GM11168 (cell line): ENCODE measurements around the gene ISY1.
"Not testable (repeated sequence)": the region's sequence is repeated elsewhere in the genome, so short reads cannot be mapped to it uniquely, and the experiment has no call there.

Source experiments
- in situ Hi-C: fragments of 300-500 bp; cut with MboI; formaldehyde crosslinking; loops from one replicate; pipeline ENCODE4 v1.12.0; 2022; ENCODE audit warnings: low sequenced_read_pairs; ENCODE audit not compliant: unreplicated experiment

ISY1 gene

GRCh38 chr3:129121016-129121791, 39.7 kb downstream of the ISY1 start:
- in situ Hi-C loops, result no loop called here

GRCh38 chr3:129120254-129121004, 40.4 kb downstream of the ISY1 start:
- in situ Hi-C loops, result no loop called here

GRCh38 chr3:129119365-129120100, 41.3 kb downstream of the ISY1 start:
- in situ Hi-C loops, result no loop called here

GRCh38 chr3:129118745-129119144, 42.1 kb downstream of the ISY1 start:
- in situ Hi-C loops, result no loop called here

GRCh38 chr3:129117134-129117533, 43.7 kb downstream of the ISY1 start:
- in situ Hi-C loops, result no loop called here

- in situ Hi-C loops, result no loop called here
Measured at GRCh38 chr3:129116482-129116946, 44.3 kb downstream of the ISY1 start.

- in situ Hi-C loops, result no loop called here
Measured at GRCh38 chr3:129114455-129114854, 46.4 kb downstream of the ISY1 start.

GRCh38 chr3:129112308-129113052, 48.4 kb downstream of the ISY1 start:
- in situ Hi-C loops, result no loop called here

GRCh38 chr3:129111076-129111780, 49.6 kb downstream of the ISY1 start:
- in situ Hi-C loops, result not testable (repeated sequence)

- in situ Hi-C loops, result no loop called here
Measured at GRCh38 chr3:129107793-129108192, 53.1 kb downstream of the ISY1 start.

GRCh38 chr3:129106866-129107565, 53.8 kb downstream of the ISY1 start:
- in situ Hi-C loops, result no loop called here

GRCh38 chr3:129106320-129106719, 54.5 kb downstream of the ISY1 start:
- in situ Hi-C loops, result no loop called here

- in situ Hi-C loops, result no loop called here
Measured at GRCh38 chr3:129105862-129106261, 55.0 kb downstream of the ISY1 start.

- in situ Hi-C loops, result no loop called here
Measured at GRCh38 chr3:129104498-129105079, 56.3 kb downstream of the ISY1 start.

GRCh38 chr3:129104051-129104450, 56.8 kb downstream of the ISY1 start:
- in situ Hi-C loops, result no loop called here

- in situ Hi-C loops, result no loop called here
Measured at GRCh38 chr3:129103296-129103695, 57.6 kb downstream of the ISY1 start.

GRCh38 chr3:129101370-129102138, 59.3 kb downstream of the ISY1 start:
- in situ Hi-C loops, result no loop called here

GRCh38 chr3:129100274-129100673, 60.6 kb downstream of the ISY1 start:
- in situ Hi-C loops, result no loop called here
